Left kidney (tissue), 2 donors: Measurements from ENCODE around the gene SLIT2. TPM values are rescaled to one million over a fixed set of nuclear protein-coding genes. Genes with fewer than 3 reads are reported as not detected.

Experiments
- DNase-seq: peaks from one replicate; pipeline ENCODE4 v3.0.0-alpha.2; 2013
- polyA plus RNA-seq: library from polyadenylated mRNA; unstranded; fragments of 120-200 nt; gene quantifications from one replicate; pipeline ENCODE4 v1.2.1, GENCODE V29; 2013; ENCODE audit not compliant: insufficient read length

The SLIT2 gene
- polyA plus RNA-seq, 1 donor: 56.6 TPM

DNA sequence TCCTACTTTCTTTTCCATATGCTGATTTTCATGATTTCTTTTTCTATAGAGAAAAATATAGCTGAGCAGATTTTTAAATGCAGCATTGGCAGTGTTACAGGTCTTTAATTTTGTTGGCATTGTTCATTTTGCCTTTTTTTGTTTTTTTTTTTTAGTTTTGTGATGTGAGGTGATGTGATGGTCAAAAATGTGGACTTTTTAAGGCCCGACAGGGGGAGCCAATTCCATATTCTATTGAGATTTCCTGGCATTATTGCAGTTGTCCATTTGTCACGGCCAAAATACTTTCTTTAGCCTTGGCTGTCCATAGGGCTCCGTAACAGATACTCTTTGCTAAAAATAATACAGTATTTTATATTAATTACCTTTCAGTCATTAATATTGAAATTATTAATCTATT, 47.8 kb downstream of the SLIT2 start:
- DNase-seq: no peak

DNA sequence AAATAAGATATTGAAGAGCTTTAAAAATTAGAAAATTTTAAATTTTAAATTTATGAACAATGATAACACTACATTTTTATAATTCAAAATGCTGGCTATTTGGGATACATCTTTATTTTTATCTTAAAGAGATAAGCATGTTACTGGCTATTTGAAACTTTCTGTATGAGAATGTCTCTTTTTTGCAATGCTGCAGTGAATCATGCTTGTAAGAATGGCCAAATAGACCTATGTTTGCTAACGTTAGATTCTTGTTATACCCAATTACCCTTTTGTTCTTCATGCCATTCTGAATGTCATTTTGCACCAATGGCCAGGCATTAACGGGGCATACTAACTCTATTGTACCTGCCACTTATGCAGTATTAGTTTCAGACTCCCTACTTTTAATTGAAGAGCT, 49.5 kb downstream of the SLIT2 start:
- DNase-seq: no peak
